OCI-LY1 (cell line): Measurements from ENCODE around the gene PDE5A.

Source experiments
- H2AFZ ChIP-seq: fragments of 200-600 bp; sonication (generic), shearing (Covaris generic); 2 replicates; pipeline ENCODE4 v1.6.0; 2014; ENCODE audit warnings: antibody characterized with exemption, mild to moderate bottlenecking, low read length
- H3F3A ChIP-seq: fragments of 200-600 bp; sonication (generic), shearing (Covaris generic); 2 replicates; pipeline ENCODE4 v1.6.0; 2014; ENCODE audit warnings: mild to moderate bottlenecking, antibody characterized with exemption, low read length, moderate library complexity; ENCODE audit not compliant: insufficient read depth
- H3K27ac ChIP-seq: fragments of 200-600 bp; sonication (generic); 2 replicates; pipeline ENCODE4 v1.5.1; 2014; ENCODE audit warnings: low read length, mixed run types, mild to moderate bottlenecking, low read depth; ENCODE audit not compliant: poor library complexity, severe bottlenecking
- H3K27me3 ChIP-seq: fragments of 200-600 bp; sonication (generic); 2 replicates; pipeline ENCODE4 v1.6.0; 2014; ENCODE audit warnings: antibody characterized with exemption, mild to moderate bottlenecking, low read length, moderate library complexity; ENCODE audit not compliant: insufficient read depth
- H3K36me3 ChIP-seq: fragments of 200-600 bp; sonication (generic); 2 replicates; pipeline ENCODE4 v1.6.1; 2014; ENCODE audit warnings: mild to moderate bottlenecking, antibody characterized with exemption, low read length, moderate library complexity, mixed read lengths; ENCODE audit not compliant: insufficient read depth
- H3K4me1 ChIP-seq: fragments of 200-600 bp; sonication (generic); 2 replicates; pipeline ENCODE4 v1.5.1; 2014; ENCODE audit warnings: mild to moderate bottlenecking, low read length, moderate library complexity; ENCODE audit not compliant: insufficient read depth, severe bottlenecking
- H3K4me2 ChIP-seq: fragments of 200-600 bp; sonication (generic), shearing (Covaris generic); 2 replicates; pipeline ENCODE4 v1.6.1; 2014; ENCODE audit warnings: low read length
- H3K4me3 ChIP-seq: fragments of 200-600 bp; sonication (generic); 2 replicates; pipeline ENCODE4 v1.5.1; 2014; ENCODE audit warnings: low read length, low read depth, mild to moderate bottlenecking, mixed read lengths; ENCODE audit not compliant: poor library complexity, severe bottlenecking
- H3K79me2 ChIP-seq: fragments of 200-600 bp; shearing (Covaris generic); 2 replicates; pipeline ENCODE4 v1.6.1; 2016; ENCODE audit warnings: mixed run types, low read length, mixed read lengths; ENCODE audit not compliant: insufficient read depth
- H3K9ac ChIP-seq: fragments of 200-600 bp; sonication (generic), shearing (Covaris generic); 2 replicates; pipeline ENCODE4 v1.6.1; 2014; ENCODE audit warnings: mild to moderate bottlenecking, low read length, mixed read lengths
- H3K9me2 ChIP-seq: fragments of 200-600 bp; sonication (generic), shearing (Covaris generic); 2 replicates; pipeline ENCODE4 v1.6.1; 2014; ENCODE audit warnings: low read depth, mild to moderate bottlenecking, low read length, mixed read lengths
- H3K9me3 ChIP-seq: fragments of 200-600 bp; shearing (Covaris generic); 2 replicates; pipeline ENCODE4 v1.6.1; 2014; ENCODE audit warnings: low read length, mixed read lengths
- H4K20me1 ChIP-seq: fragments of 200-600 bp; sonication (generic), shearing (Covaris generic); 2 replicates; pipeline ENCODE4 v1.6.0; 2016; ENCODE audit warnings: mild to moderate bottlenecking, low read length; ENCODE audit not compliant: insufficient read depth
- EZH2 ChIP-seq: fragments of 200-600 bp; sonication (generic), shearing (Covaris generic); IDR thresholded peaks from 2 replicates; pipeline ENCODE4 v1.8.0; 2017; ENCODE audit warnings: borderline replicate concordance, mixed run types, mild to moderate bottlenecking, antibody characterized with exemption, low read length, moderate library complexity, mixed read lengths
- TF ChIP-seq, protein P1 (sequence below): fragments of 200-600 bp; sonication (generic), shearing (Covaris generic); IDR thresholded peaks from 2 replicates; pipeline ENCODE4 v1.5.1; 2017; ENCODE audit warnings: mild to moderate bottlenecking, antibody characterized with exemption, low read length, moderate library complexity, mixed read lengths

The PDE5A gene

DNA sequence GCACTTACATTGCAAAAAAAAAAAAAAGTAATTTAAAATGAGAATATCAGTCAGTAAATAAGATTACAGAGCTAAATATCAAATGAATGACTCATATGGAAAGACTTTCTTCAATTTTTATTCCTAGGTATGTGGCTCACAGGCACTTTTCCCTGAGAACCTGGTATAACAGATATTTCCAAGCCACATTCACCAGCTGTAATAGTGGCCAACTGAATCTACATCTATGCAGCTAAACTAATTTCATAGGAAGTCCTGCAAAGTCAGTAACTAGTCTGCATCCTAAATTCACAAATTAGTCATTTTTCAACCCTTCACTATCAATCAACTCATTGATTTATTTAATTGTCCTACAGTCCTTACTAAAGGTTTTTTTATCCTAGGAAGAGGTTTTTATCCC lies 5.6 kb downstream of the PDE5A start:
- peaks cover 12% of the 10 kb centered on the region for H3K4me1 ChIP-seq
- no peak overlapping the region for H3K4me3 ChIP-seq
- no peaks in the 10 kb centered on the region for H3K27me3 ChIP-seq
- H3K27ac ChIP-seq: no peak overlapping the region
- no peaks in the 10 kb centered on the region for H3K79me2 ChIP-seq
- H4K20me1 ChIP-seq: no peaks in the 10 kb centered on the region
- no peak overlapping the region for H3K9ac ChIP-seq
- no peak for TF ChIP-seq EZH2
- TF ChIP-seq, protein P1, sequence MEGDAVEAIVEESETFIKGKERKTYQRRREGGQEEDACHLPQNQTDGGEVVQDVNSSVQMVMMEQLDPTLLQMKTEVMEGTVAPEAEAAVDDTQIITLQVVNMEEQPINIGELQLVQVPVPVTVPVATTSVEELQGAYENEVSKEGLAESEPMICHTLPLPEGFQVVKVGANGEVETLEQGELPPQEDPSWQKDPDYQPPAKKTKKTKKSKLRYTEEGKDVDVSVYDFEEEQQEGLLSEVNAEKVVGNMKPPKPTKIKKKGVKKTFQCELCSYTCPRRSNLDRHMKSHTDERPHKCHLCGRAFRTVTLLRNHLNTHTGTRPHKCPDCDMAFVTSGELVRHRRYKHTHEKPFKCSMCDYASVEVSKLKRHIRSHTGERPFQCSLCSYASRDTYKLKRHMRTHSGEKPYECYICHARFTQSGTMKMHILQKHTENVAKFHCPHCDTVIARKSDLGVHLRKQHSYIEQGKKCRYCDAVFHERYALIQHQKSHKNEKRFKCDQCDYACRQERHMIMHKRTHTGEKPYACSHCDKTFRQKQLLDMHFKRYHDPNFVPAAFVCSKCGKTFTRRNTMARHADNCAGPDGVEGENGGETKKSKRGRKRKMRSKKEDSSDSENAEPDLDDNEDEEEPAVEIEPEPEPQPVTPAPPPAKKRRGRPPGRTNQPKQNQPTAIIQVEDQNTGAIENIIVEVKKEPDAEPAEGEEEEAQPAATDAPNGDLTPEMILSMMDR: no peak
- H3F3A ChIP-seq: no peaks in the 10 kb centered on the region
- no peaks in the 10 kb centered on the region for H3K9me3 ChIP-seq
- H3K9me2 ChIP-seq: no peaks in the 10 kb centered on the region
- no peak overlapping the region for H3K4me2 ChIP-seq
- no peaks in the 10 kb centered on the region for H3K36me3 ChIP-seq
- no peak overlapping the region for H2AFZ ChIP-seq

- Histone ChIP-seq H3K4me2 (no peak overlapping the region), H3K27ac (no peak overlapping the region), H3K79me2 (no peaks in the 10 kb centered on the region), H3K9me2 (no peaks in the 10 kb centered on the region), H3F3A (no peaks in the 10 kb centered on the region), H3K9me3 (no peaks in the 10 kb centered on the region), H3K27me3 (no peaks in the 10 kb centered on the region), H3K36me3 (no peaks in the 10 kb centered on the region), H2AFZ (no peak overlapping the region), H3K4me3 (no peak overlapping the region), H3K9ac (no peak overlapping the region), H3K4me1 (no peaks in the 10 kb centered on the region), H4K20me1 (no peaks in the 10 kb centered on the region)
- TF ChIP-seq EZH2: no peak
Measured at GRCh38 chr4:119615068-119615719, 13.4 kb downstream of the PDE5A start.

DNA sequence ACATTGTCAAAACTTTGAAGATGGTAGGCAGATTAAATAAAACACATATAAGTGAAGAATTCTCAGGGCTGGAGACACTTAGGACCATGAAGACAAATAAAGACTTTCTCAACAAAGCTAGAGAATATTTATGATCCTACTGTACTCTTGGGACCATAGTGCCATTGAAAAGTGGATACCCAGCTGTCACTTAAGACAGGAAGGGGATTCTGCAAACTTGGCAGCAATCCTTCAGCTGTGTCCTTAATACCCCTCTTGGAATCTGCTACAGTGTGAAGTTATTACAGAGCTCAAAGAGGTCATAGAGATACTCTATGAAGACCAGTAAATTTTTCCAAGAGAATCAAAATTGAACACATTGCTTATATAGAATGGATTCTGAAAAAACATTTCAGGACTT lies 24.3 kb downstream of the PDE5A start:
- no peak overlapping the region for H3K4me2 ChIP-seq

More for the DNA sequence above, 24.3 kb downstream of the PDE5A start:
- Histone ChIP-seq H3K27me3 (no peaks in the 10 kb centered on the region), H2AFZ (no peak overlapping the region), H3K9me3 (no peaks in the 10 kb centered on the region), H3K79me2 (no peaks in the 10 kb centered on the region), H3K4me3 (no peak overlapping the region), H3K36me3 (no peaks in the 10 kb centered on the region), H3K9ac (no peak overlapping the region), H4K20me1 (no peaks in the 10 kb centered on the region), H3K9me2 (no peaks in the 10 kb centered on the region), H3K27ac (no peak overlapping the region), H3K4me1 (no peaks in the 10 kb centered on the region), H3F3A (no peaks in the 10 kb centered on the region)
- TF ChIP-seq, protein P1: no peak
